ENCODE measurements around the gene WASF1. TPM values are rescaled to one million over a fixed set of nuclear protein-coding genes. Genes with fewer than 3 reads are reported as not detected.
"Not testable (repeated sequence)": the region's sequence is repeated elsewhere in the genome, so short reads cannot be mapped to it uniquely, and the experiment has no call there.

Gene WASF1
- total RNA-seq, 4 donors from 2014 or later, result 10.7 to 20.9 (median 16.3) TPM

GRCh38 chr6:110083875-110084585, 95.4 kb downstream of the WASF1 start:
- 69 to 84% methylated on average over 1 of the region's 1 CpG for WGBS, 2 donors
- H3K9me3 ChIP-seq, result no peaks in the 10 kb centered on the region
- TF ChIP-seq CTCF (IDR thresholded peaks at IDR 0.05) (no peak), POLR2A (IDR thresholded peaks at IDR 0.05) (no peak)

DNA sequence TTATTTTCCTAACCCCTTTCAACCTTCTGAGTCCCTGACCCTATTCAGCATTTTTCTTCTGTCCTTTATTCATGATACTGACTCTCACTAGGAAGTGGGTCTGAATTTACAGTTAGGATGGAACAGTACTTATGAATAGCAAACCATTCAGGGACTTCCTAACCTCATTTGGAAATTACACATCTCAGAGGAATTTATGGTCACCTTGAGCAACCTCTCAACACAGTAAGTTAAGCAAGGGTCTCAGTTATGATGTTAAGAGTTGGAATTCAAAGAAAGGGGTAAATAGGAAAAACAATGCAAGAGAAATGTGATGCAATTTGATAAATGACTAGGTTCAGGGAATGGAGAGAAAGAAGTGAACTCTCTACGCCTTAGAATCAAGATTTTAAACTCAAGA, 104.1 kb downstream of the WASF1 start:
- WGBS, 2 donors, result 74 to 79% methylated on average over 1 of the region's 1 CpG
- peaks cover 0 to 24% (median 0%) of the 10 kb centered on the region in 4 donors for H3K27me3 ChIP-seq
- intact Hi-C loops (cut with DNase I), result no loop called here
- H3K36me3 ChIP-seq, result no peaks in the 10 kb centered on the region
- H3K4me3 ChIP-seq, result no peak overlapping the region
- no peak overlapping the region for H3K27ac ChIP-seq
- no peak for TF ChIP-seq CTCF (IDR thresholded peaks at IDR 0.05)
- no peaks in the 10 kb centered on the region for H3K9me3 ChIP-seq
- H3K4me1 ChIP-seq, result no peaks in the 10 kb centered on the region
- DNase-seq, result no peak

More at GRCh38 chr6:110083875-110084585, 95.4 kb downstream of the WASF1 start:
- DNase-seq, result no peak
- intact Hi-C loops (cut with DNase I), result no loop called here
- Histone ChIP-seq H3K36me3 (no peaks in the 10 kb centered on the region), H3K4me3 (no peak overlapping the region), H3K27ac (no peak overlapping the region), H3K4me1 (no peaks in the 10 kb centered on the region), H3K27me3 (no peaks in the 10 kb centered on the region)

GRCh38 chr6:110073474-110073873, 106.0 kb downstream of the WASF1 start:
- H3K36me3 ChIP-seq, result not testable (repeated sequence)

GRCh38 chr6:110068592-110068967, 110.9 kb downstream of the WASF1 start:
- Histone ChIP-seq H3K27me3 (peaks cover 0 to 23% (median 0%) of the 10 kb centered on the region in 4 donors), H3K27ac (no peak overlapping the region), H3K36me3 (no peaks in the 10 kb centered on the region), H3K4me3 (no peak overlapping the region), H3K9me3 (no peaks in the 10 kb centered on the region), H3K4me1 (no peaks in the 10 kb centered on the region)
- no peak for DNase-seq
- TF ChIP-seq POLR2A (IDR thresholded peaks at IDR 0.05) (no peak), CTCF (IDR thresholded peaks at IDR 0.05) (no peak)
- 69 to 82% methylated on average over 8 of the region's 8 CpGs for WGBS, 2 donors
- intact Hi-C loops (cut with DNase I), result no loop called here

More at GRCh38 chr6:110073474-110073873, 106.0 kb downstream of the WASF1 start:
- peaks cover 0 to 26% (median 0%) of the 10 kb centered on the region in 4 donors for H3K27me3 ChIP-seq
- H3K9me3 ChIP-seq; intact Hi-C loops (cut with DNase I); H3K4me3 ChIP-seq; H3K27ac ChIP-seq; H3K4me1 ChIP-seq; DNase-seq: not testable (repeated sequence)

DNA sequence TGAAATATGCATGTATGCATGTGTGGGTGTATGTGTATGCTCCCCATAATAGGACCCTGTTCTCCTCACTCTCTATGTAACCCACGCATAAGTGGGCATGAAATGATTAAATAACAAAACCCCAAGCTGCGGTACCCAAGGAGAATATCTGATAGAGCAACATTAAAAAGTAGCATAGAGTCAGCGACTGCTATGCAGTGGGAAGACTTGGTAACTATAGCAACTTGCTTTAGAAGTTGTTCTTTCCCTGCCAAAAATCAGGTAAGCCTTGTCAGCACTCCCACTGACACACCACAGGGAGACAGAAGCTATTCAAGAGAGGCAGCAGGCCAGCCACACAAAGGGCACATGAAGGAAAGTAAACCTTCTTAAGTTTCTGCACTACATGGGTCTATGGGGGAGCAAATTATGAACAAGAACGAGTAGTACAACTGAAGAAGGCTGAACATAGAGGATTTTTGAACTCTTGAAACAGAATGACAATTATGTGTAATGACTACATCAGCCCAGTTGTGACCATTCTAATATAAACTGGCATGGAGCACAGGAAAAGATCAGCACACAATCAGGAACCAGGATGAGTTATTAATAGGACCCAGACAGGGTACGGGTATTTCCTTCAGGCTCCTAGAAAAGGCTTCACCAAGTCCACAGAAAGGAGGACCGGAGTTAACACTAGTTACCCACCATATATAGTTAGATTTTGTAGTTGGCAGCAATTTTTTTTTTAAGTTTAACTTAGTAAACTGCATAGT, 111.5 kb downstream of the WASF1 start:
- 58 to 68% methylated on average over 6 of the region's 6 CpGs for WGBS, 2 donors
- no peaks in the 10 kb centered on the region for H3K4me1 ChIP-seq
- TF ChIP-seq CTCF (IDR thresholded peaks at IDR 0.05) (no peak), POLR2A (IDR thresholded peaks at IDR 0.05) (no peak)
- no peaks in the 10 kb centered on the region for H3K9me3 ChIP-seq
- H3K4me3 ChIP-seq, result no peak overlapping the region
- intact Hi-C loops (cut with DNase I), result no loop called here
- DNase-seq, result no peak
- H3K36me3 ChIP-seq, result no peaks in the 10 kb centered on the region
- peaks cover 0 to 29% (median 0%) of the 10 kb centered on the region in 4 donors for H3K27me3 ChIP-seq
- no peak overlapping the region for H3K27ac ChIP-seq

All from esophagus squamous epithelium (tissue), 5 donors.